ENCODE measurements around the gene CLCA2. TPM values are rescaled to one million over a fixed set of nuclear protein-coding genes. Genes with fewer than 3 reads are reported as not detected.

Gene CLCA2
- total RNA-seq, 1 donor from 2014 or later, result not detected

DNA sequence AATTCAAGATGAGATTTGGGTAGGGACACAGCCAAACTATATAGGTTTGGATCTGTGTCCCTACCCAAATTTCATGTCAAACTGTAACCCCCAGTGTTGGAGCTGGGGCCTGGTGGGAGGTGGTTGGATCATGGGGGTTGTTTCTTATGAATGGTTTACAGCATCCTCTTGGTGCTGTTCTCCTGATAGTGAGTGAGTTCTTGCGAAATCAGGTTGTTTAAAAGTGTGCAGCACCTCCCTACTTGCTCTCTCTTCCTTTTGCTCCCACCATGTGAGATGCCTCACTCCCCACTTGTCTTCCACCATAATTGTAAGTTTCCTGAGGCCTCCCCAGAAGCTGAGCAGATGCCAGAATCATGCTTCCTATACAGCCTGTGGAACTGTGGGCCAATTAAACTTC is 45.2 kb upstream of the CLCA2 start:
- no peak overlapping the region for H3K4me3 ChIP-seq
- no peaks in the 10 kb centered on the region for H3K4me1 ChIP-seq
- H3K27me3 Mint-ChIP-seq (ENCODE audit: insufficient read depth, low read depth), result peaks cover 2% of the 10 kb centered on the region
- H3K9me3 Mint-ChIP-seq, result peaks cover 22% of the 10 kb centered on the region
- H3F3A ChIP-seq (ENCODE audit: low read depth), result no peaks in the 10 kb centered on the region
- no peaks in the 10 kb centered on the region for H3K27me3 ChIP-seq
- H3K4me2 ChIP-seq, result no peak overlapping the region
- DNase-seq (ENCODE audit: low spot score), result no peak
- no peak overlapping the region for H3K27ac ChIP-seq
- peaks cover 31% of the 10 kb centered on the region for H3K36me3 Mint-ChIP-seq
- TF ChIP-seq EZH2phosphoT487 (IDR thresholded peaks at IDR 0.05), result no peak
- TF ChIP-seq, protein P1, sequence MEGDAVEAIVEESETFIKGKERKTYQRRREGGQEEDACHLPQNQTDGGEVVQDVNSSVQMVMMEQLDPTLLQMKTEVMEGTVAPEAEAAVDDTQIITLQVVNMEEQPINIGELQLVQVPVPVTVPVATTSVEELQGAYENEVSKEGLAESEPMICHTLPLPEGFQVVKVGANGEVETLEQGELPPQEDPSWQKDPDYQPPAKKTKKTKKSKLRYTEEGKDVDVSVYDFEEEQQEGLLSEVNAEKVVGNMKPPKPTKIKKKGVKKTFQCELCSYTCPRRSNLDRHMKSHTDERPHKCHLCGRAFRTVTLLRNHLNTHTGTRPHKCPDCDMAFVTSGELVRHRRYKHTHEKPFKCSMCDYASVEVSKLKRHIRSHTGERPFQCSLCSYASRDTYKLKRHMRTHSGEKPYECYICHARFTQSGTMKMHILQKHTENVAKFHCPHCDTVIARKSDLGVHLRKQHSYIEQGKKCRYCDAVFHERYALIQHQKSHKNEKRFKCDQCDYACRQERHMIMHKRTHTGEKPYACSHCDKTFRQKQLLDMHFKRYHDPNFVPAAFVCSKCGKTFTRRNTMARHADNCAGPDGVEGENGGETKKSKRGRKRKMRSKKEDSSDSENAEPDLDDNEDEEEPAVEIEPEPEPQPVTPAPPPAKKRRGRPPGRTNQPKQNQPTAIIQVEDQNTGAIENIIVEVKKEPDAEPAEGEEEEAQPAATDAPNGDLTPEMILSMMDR (IDR thresholded peaks at IDR 0.05), result no peak
- H4K20me1 ChIP-seq (ENCODE audit: low read depth), result no peaks in the 10 kb centered on the region
- no peaks in the 10 kb centered on the region for H3K36me3 ChIP-seq
- no peak overlapping the region for H3K9ac ChIP-seq
- no peaks in the 10 kb centered on the region for H3K4me1 Mint-ChIP-seq
- no peaks in the 10 kb centered on the region for H3K79me2 ChIP-seq (ENCODE audit: low read depth)
- H2AFZ ChIP-seq (replicated peaks), result no peak overlapping the region
- no peaks in the 10 kb centered on the region for H3K9me3 ChIP-seq (ENCODE audit: low read depth)
- H3K27ac Mint-ChIP-seq, result no peak overlapping the region
- H3K4me3 Mint-ChIP-seq, result no peak overlapping the region

- Histone ChIP-seq H3K27me3 (no peaks in the 10 kb centered on the region), H3K36me3 (no peaks in the 10 kb centered on the region), H4K20me1 (ENCODE audit: low read depth) (no peaks in the 10 kb centered on the region), H3K4me3 (no peak overlapping the region), H3K4me1 (no peaks in the 10 kb centered on the region), H3K9ac (no peak overlapping the region), H3K9me3 (ENCODE audit: low read depth) (no peaks in the 10 kb centered on the region), H3K27ac (no peak overlapping the region), H3F3A (ENCODE audit: low read depth) (no peaks in the 10 kb centered on the region), H2AFZ (replicated peaks) (no peak overlapping the region), H3K79me2 (ENCODE audit: low read depth) (no peaks in the 10 kb centered on the region), H3K4me2 (no peak overlapping the region)
- Mint-ChIP-seq H3K27me3 (ENCODE audit: insufficient read depth, low read depth) (peaks cover 2% of the 10 kb centered on the region), H3K27ac (no peak overlapping the region), H3K4me1 (no peaks in the 10 kb centered on the region), H3K9me3 (peaks cover 22% of the 10 kb centered on the region), H3K36me3 (peaks cover 27% of the 10 kb centered on the region), H3K4me3 (no peak overlapping the region)
- TF ChIP-seq, protein P1 (IDR thresholded peaks at IDR 0.05), result peak; percentile 86
- no peak for TF ChIP-seq EZH2 (IDR thresholded peaks at IDR 0.05)
- no peak for TF ChIP-seq EZH2phosphoT487 (IDR thresholded peaks at IDR 0.05)
- DNase-seq (ENCODE audit: low spot score), result peak; percentile 57
Observed at GRCh38 chr1:86380257-86380861, 43.6 kb upstream of the CLCA2 start.

DNA sequence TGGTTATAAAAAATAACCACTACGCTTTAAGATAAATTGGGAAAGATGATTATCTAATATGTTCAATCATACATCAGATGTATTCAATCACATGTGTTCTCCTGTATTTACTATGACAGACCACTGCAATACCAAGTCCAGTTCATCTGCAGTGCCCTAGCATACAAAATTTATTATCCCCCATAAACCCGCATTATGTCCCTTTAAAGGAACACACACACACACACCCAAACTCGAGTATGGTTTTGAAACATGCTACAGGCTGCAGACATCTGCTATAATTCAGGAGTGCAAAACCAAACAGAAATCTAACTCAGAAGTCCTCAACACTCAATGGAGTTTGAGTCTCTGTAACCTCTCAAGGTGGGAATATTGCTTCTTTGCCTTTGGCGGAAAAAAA is 42.7 kb upstream of the CLCA2 start:
- no peaks in the 10 kb centered on the region for H3K79me2 ChIP-seq (ENCODE audit: low read depth)
- H3K9me3 Mint-ChIP-seq, result peaks cover 21% of the 10 kb centered on the region
- H3K4me1 ChIP-seq, result no peaks in the 10 kb centered on the region
- no peaks in the 10 kb centered on the region for H3K27me3 ChIP-seq
- peaks cover 25% of the 10 kb centered on the region for H3K36me3 Mint-ChIP-seq
- no peaks in the 10 kb centered on the region for H3K4me1 Mint-ChIP-seq
- H2AFZ ChIP-seq (replicated peaks), result no peak overlapping the region
- peaks cover 2% of the 10 kb centered on the region for H3K27me3 Mint-ChIP-seq (ENCODE audit: insufficient read depth, low read depth)
- DNase-seq (ENCODE audit: low spot score), result no peak
- no peak for TF ChIP-seq EZH2phosphoT487 (IDR thresholded peaks at IDR 0.05)
- TF ChIP-seq, protein P1 (IDR thresholded peaks at IDR 0.05), result no peak
- TF ChIP-seq EZH2 (IDR thresholded peaks at IDR 0.05), result no peak
- no peak overlapping the region for H3K9ac ChIP-seq
- no peak overlapping the region for H3K27ac Mint-ChIP-seq
- no peak overlapping the region for H3K27ac ChIP-seq
- no peaks in the 10 kb centered on the region for H3F3A ChIP-seq (ENCODE audit: low read depth)
- H3K9me3 ChIP-seq (ENCODE audit: low read depth), result no peaks in the 10 kb centered on the region
- no peaks in the 10 kb centered on the region for H4K20me1 ChIP-seq (ENCODE audit: low read depth)
- H3K4me3 Mint-ChIP-seq, result no peak overlapping the region
- H3K4me3 ChIP-seq, result no peak overlapping the region
- H3K4me2 ChIP-seq, result no peak overlapping the region
- H3K36me3 ChIP-seq, result no peaks in the 10 kb centered on the region

All from neural progenitor cell (in vitro differentiated cells).